Measurements from ENCODE around the gene SGMS2.

The SGMS2 gene

GRCh38 chr4:107824350-107825071 is at the start of gene SGMS2:
Gene SGMS2, plus strand, starts transcription at chr4:107824932. Its CDS starts 70,622 bp downstream, at chr4:107895554.
- DNase-seq (ENCODE audit: low spot score): no peak

- no peak for DNase-seq (ENCODE audit: low spot score)
Observed at GRCh38 chr4:107777890-107778289, 46.8 kb upstream of the SGMS2 start.

GRCh38 chr4:107778784-107779530 is 45.8 kb upstream of the SGMS2 start:
- no peak for DNase-seq (ENCODE audit: low spot score)

- no peak for DNase-seq (ENCODE audit: low spot score)
Observed at GRCh38 chr4:107780665-107781064, 44.1 kb upstream of the SGMS2 start.

- DNase-seq (ENCODE audit: low spot score): no peak
Observed at GRCh38 chr4:107791902-107792301, 32.8 kb upstream of the SGMS2 start.

- DNase-seq (ENCODE audit: low spot score): no peak
Observed at GRCh38 chr4:107792711-107793110, 32.0 kb upstream of the SGMS2 start.

- no peak for DNase-seq (ENCODE audit: low spot score)
Observed at GRCh38 chr4:107793996-107794395, 30.7 kb upstream of the SGMS2 start.

GRCh38 chr4:107799669-107800450 is 24.9 kb upstream of the SGMS2 start:
- no peak for DNase-seq (ENCODE audit: low spot score)

GRCh38 chr4:107800706-107801105 is 24.0 kb upstream of the SGMS2 start:
- DNase-seq (ENCODE audit: low spot score): no peak

- no peak for DNase-seq (ENCODE audit: low spot score)
Observed at GRCh38 chr4:107801766-107802211, 22.9 kb upstream of the SGMS2 start.

GRCh38 chr4:107804956-107805355 is 19.8 kb upstream of the SGMS2 start:
- DNase-seq (ENCODE audit: low spot score): no peak

- no peak for DNase-seq (ENCODE audit: low spot score)
Observed at GRCh38 chr4:107806196-107806595, 18.5 kb upstream of the SGMS2 start.

- DNase-seq (ENCODE audit: low spot score): no peak
Observed at GRCh38 chr4:107808572-107808971, 16.2 kb upstream of the SGMS2 start.

GRCh38 chr4:107809210-107809609 is 15.5 kb upstream of the SGMS2 start:
- no peak for DNase-seq (ENCODE audit: low spot score)

- no peak for DNase-seq (ENCODE audit: low spot score)
Observed at GRCh38 chr4:107814758-107815157, 10.0 kb upstream of the SGMS2 start.

- no peak for DNase-seq (ENCODE audit: low spot score)
Observed at GRCh38 chr4:107815158-107815557, 9.6 kb upstream of the SGMS2 start.

GRCh38 chr4:107818301-107818910 is 6.3 kb upstream of the SGMS2 start:
- DNase-seq (ENCODE audit: low spot score): no peak

GRCh38 chr4:107823870-107824349 is 822 bp upstream of the SGMS2 start:
- DNase-seq (ENCODE audit: low spot score): no peak

- DNase-seq (ENCODE audit: low spot score): no peak
Observed at GRCh38 chr4:107825072-107825824, 516 bp downstream of the SGMS2 start.

- DNase-seq (ENCODE audit: low spot score): no peak
Observed at GRCh38 chr4:107826421-107826980, 1.8 kb downstream of the SGMS2 start.
